ENCODE measurements around the gene PICALM. TPM values are rescaled to one million over a fixed set of nuclear protein-coding genes. Genes with fewer than 3 reads are reported as not detected.
"Not testable (repeated sequence)": the region's sequence is repeated elsewhere in the genome, so short reads cannot be mapped to it uniquely, and the experiment has no call there.

Gene PICALM
- total and polyA plus RNA-seq, 2 donors (not counting 1 experiment from before 2014, with no cell fraction given) = 48.4 to 165 TPM

DNA sequence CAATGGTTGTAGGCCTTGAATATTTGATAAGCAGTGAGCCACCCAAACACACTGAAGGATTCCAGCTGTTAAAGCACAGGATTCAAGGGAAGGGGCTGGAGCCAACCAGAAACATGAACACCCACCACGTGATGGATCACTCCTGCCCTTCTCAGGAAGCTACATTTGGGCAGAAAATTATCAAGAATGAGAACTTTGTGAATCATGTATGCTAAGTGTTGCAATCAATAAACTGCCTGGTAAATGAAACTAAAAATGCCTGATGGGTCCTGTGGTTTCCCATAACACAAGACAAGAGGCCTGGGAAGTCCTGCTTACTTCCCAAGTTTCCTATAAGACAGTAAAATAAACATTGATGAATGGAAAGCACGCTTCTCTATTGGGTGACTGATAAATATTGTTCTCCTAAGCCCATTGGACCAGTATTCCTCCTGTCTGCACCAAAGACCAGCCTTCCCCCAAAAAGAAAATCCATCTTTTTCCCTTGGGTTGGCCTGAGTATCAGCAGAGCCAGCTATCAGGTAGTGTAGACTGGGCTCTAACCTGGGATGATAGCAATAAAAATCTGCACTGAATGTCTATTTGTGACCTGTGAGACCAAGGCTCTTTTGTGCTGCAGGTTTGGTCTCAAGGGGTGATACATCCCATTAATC lies 115.3 kb downstream of the PICALM start:
- intact Hi-C loops (cut with micrococcal nuclease) = no loop called here
- H4K20me1 ChIP-seq (ENCODE audit: control insufficient read depth, insufficient read depth, low read length, poor library complexity, severe bottlenecking) = no peaks in the 10 kb centered on the region
- no peak overlapping the region for H3K27ac ChIP-seq (ENCODE audit: low read length in 2 of 2)
- peaks cover 0 to 3% (median 0%) of the 10 kb centered on the region in 3 donors for H3K9me3 ChIP-seq (ENCODE audit: control extremely low read depth in 1 of 3, control insufficient read depth in 2 of 3, insufficient read depth in 1 of 3, low read length in 2 of 3)
- no peak overlapping the region for H2AFZ ChIP-seq (ENCODE audit: insufficient read depth, low read depth, low read length, poor library complexity, severe bottlenecking)
- no peaks in the 10 kb centered on the region for H3K27me3 ChIP-seq (replicated peaks in 1 of 4; ENCODE audit: control extremely low read depth in 1 of 4, control insufficient read depth in 3 of 4, insufficient read depth in 4 of 4, low read length in 3 of 4)
- no peak overlapping the region for H3K9ac ChIP-seq (ENCODE audit: low read length)
- H3K79me2 ChIP-seq (ENCODE audit: control insufficient read depth, insufficient read depth, low read length) = no peaks in the 10 kb centered on the region
- no peak overlapping the region for H3K4me2 ChIP-seq (replicated peaks; ENCODE audit: low read depth, low read length, poor library complexity, severe bottlenecking)
- H3K9me3 Mint-ChIP-seq (ENCODE audit: insufficient read depth) = peaks cover 5% of the 10 kb centered on the region
- H3K27me3 Mint-ChIP-seq = no peaks in the 10 kb centered on the region
- no peaks in the 10 kb centered on the region for H3K4me1 ChIP-seq (ENCODE audit: control insufficient read depth in 2 of 2, insufficient read depth in 2 of 2, low read length in 2 of 2)
- no peak overlapping the region for H3K27ac Mint-ChIP-seq
- peaks cover 4 to 29% of the 10 kb centered on the region in 2 experiments for H3K36me3 ChIP-seq (replicated peaks in 1 of 2; ENCODE audit: control extremely low read depth in 1 of 2, control insufficient read depth in 1 of 2, extremely low read depth in 1 of 2, insufficient read depth in 2 of 2, low read length in 1 of 2)
- no peak for DNase-seq
- no peak overlapping the region for H3K4me3 Mint-ChIP-seq
- CTCF ChIA-PET = no interaction called here
- POLR2A ChIA-PET = no interaction called here
- no peak overlapping the region for H3K4me3 ChIP-seq (ENCODE audit: control extremely low read depth in 1 of 5, extremely low read depth in 1 of 5, insufficient read depth in 1 of 5, low read depth in 2 of 5, low read length in 4 of 5)
- 80% methylated on average over 1 of the region's 2 CpGs for WGBS (ENCODE audit: insufficient coverage)
- H3K4me1 Mint-ChIP-seq = no peaks in the 10 kb centered on the region
- no peak for TF ChIP-seq EZH2 (IDR thresholded peaks at IDR 0.05; ENCODE audit: borderline replicate concordance, insufficient read depth, low read depth, low read length, poor library complexity, severe bottlenecking)
- TF ChIP-seq, protein P1, sequence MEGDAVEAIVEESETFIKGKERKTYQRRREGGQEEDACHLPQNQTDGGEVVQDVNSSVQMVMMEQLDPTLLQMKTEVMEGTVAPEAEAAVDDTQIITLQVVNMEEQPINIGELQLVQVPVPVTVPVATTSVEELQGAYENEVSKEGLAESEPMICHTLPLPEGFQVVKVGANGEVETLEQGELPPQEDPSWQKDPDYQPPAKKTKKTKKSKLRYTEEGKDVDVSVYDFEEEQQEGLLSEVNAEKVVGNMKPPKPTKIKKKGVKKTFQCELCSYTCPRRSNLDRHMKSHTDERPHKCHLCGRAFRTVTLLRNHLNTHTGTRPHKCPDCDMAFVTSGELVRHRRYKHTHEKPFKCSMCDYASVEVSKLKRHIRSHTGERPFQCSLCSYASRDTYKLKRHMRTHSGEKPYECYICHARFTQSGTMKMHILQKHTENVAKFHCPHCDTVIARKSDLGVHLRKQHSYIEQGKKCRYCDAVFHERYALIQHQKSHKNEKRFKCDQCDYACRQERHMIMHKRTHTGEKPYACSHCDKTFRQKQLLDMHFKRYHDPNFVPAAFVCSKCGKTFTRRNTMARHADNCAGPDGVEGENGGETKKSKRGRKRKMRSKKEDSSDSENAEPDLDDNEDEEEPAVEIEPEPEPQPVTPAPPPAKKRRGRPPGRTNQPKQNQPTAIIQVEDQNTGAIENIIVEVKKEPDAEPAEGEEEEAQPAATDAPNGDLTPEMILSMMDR (IDR thresholded peaks at IDR 0.05) = no peak
- ATAC-seq (ENCODE audit: low read depth) = no peak

DNA sequence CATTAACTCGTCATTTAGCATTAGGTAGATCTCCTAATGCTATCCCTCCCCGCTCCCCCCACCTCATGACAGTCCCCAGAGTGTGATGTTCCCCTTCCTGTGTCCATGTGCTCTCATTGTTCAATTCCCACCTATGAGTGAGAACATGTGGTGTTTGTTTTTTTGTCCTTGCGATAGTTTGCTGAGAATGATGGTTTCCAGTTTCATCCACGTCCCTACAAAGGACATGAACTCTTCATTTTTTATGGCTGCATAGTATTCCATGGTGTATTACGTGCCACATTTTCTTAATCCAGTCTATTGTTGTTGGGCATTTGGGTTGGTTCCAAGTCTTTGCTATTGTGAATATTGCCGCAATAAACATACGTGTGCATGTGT lies 116.8 kb downstream of the PICALM start:
- ATAC-seq (ENCODE audit: low read depth); H3K4me1 ChIP-seq (ENCODE audit: control insufficient read depth in 2 of 2, insufficient read depth in 2 of 2, low read length in 2 of 2); intact Hi-C loops (cut with micrococcal nuclease); H3K9ac ChIP-seq (ENCODE audit: low read length); POLR2A ChIA-PET; CTCF ChIA-PET; H3K27ac ChIP-seq (ENCODE audit: low read length in 2 of 2); H3K4me3 ChIP-seq (ENCODE audit: control extremely low read depth in 1 of 5, extremely low read depth in 1 of 5, insufficient read depth in 1 of 5, low read depth in 2 of 5, low read length in 4 of 5); DNase-seq; H3K4me2 ChIP-seq (replicated peaks; ENCODE audit: low read depth, low read length, poor library complexity, severe bottlenecking); H3K9me3 Mint-ChIP-seq (ENCODE audit: insufficient read depth); H2AFZ ChIP-seq (ENCODE audit: insufficient read depth, low read depth, low read length, poor library complexity, severe bottlenecking); H3K27me3 Mint-ChIP-seq; H3K79me2 ChIP-seq (ENCODE audit: control insufficient read depth, insufficient read depth, low read length); H3K9me3 ChIP-seq (ENCODE audit: control extremely low read depth in 1 of 3, control insufficient read depth in 2 of 3, insufficient read depth in 1 of 3, low read length in 2 of 3); H4K20me1 ChIP-seq (ENCODE audit: control insufficient read depth, insufficient read depth, low read length, poor library complexity, severe bottlenecking); H3K27ac Mint-ChIP-seq; H3K4me3 Mint-ChIP-seq; H3K27me3 ChIP-seq (replicated peaks in 1 of 4; ENCODE audit: control extremely low read depth in 1 of 4, control insufficient read depth in 3 of 4, insufficient read depth in 4 of 4, low read length in 3 of 4); H3K4me1 Mint-ChIP-seq: not testable (repeated sequence)
- H3K36me3 ChIP-seq (replicated peaks in 1 of 2; ENCODE audit: control extremely low read depth in 1 of 2, control insufficient read depth in 1 of 2, extremely low read depth in 1 of 2, insufficient read depth in 2 of 2, low read length in 1 of 2) = peaks cover 4 to 18% of the 10 kb centered on the region in 2 experiments
- WGBS (ENCODE audit: insufficient coverage) = no CpG with 5 or more reads among the region's 7 CpGs

All from B cell (primary cell).